GM12878 (cell line): Measurements from ENCODE around the gene AKT3.

ENCODE experiments used
- CREB1 ChIP-seq: IDR thresholded peaks from 2 replicates; pipeline ENCODE4 v1.6.1; 2012; ENCODE audit warnings: low read depth, mild to moderate bottlenecking, inconsistent platforms
- FOXK2 ChIP-seq: fragments of 450-650 bp; IDR thresholded peaks from 2 replicates; pipeline ENCODE4 v1.6.1; 2017; ENCODE audit warnings: mild to moderate bottlenecking, moderate library complexity
- IKZF2 ChIP-seq, 2 experiments: fragments of 450-650 bp; IDR thresholded peaks; 2 replicates each; pipeline ENCODE4 v1.6.1; 2017; ENCODE audit warnings: mild to moderate bottlenecking in 2 of 2, moderate library complexity in 2 of 2
- JUND ChIP-seq: IDR thresholded peaks from 2 replicates; pipeline ENCODE4 v1.6.1; 2012; ENCODE audit warnings: low read depth, mild to moderate bottlenecking, low read length, improper control_type of control experiment, moderate library complexity
- KDM1A ChIP-seq: fragments of 200-600 bp; sonication (generic); IDR thresholded peaks from 2 replicates; pipeline ENCODE4 v1.6.1; 2016; ENCODE audit warnings: borderline replicate concordance
- MTA2 ChIP-seq: fragments of 450-650 bp; IDR thresholded peaks from 2 replicates; pipeline ENCODE4 v1.6.1; 2016; ENCODE audit warnings: low read depth, mild to moderate bottlenecking, moderate library complexity
- POLR2A ChIP-seq: IDR thresholded peaks from 2 replicates; pipeline ENCODE4 v1.6.1; 2011; ENCODE audit warnings: low read depth, mild to moderate bottlenecking, low read length
- SMARCA5 ChIP-seq: fragments of 450-650 bp; IDR thresholded peaks from 2 replicates; pipeline ENCODE4 v1.6.1; 2017; ENCODE audit warnings: mild to moderate bottlenecking
- SP1 ChIP-seq: IDR thresholded peaks from one replicate; pipeline ENCODE4 v1.6.1; 2011; ENCODE audit warnings: low read depth, low read length
- SPI1 ChIP-seq: IDR thresholded peaks from 2 replicates; pipeline ENCODE4 v1.6.1; 2011; ENCODE audit warnings: low read depth, mild to moderate bottlenecking, low read length, moderate library complexity, borderline replicate concordance; ENCODE audit not compliant: insufficient read depth
- TAF1 ChIP-seq: IDR thresholded peaks from 2 replicates; pipeline ENCODE4 v1.6.1; 2011; ENCODE audit warnings: mild to moderate bottlenecking, low read depth, low read length, borderline replicate concordance
- TBL1XR1 ChIP-seq: IDR thresholded peaks from 2 replicates; pipeline ENCODE4 v1.6.1; 2012; ENCODE audit warnings: low read depth, low read length, improper control_type of control experiment
- TF ChIP-seq, protein P1 (sequence below), 3 experiments: IDR thresholded peaks in 2 of 3; conservative IDR thresholded peaks in 1 of 3; 2 replicates each; pipeline ENCODE4 v1.5.1; 2011; ENCODE audit warnings: low read depth in 3 of 3, low read length in 3 of 3, mild to moderate bottlenecking in 3 of 3, control low read depth in 2 of 3, moderate library complexity in 2 of 3, inconsistent platforms in 1 of 3, mixed read lengths in 1 of 3; ENCODE audit not compliant: control insufficient read depth in 2 of 3, insufficient read depth in 1 of 3; ENCODE audit errors: extremely low read depth in 1 of 3
- TF ChIP-seq, protein P2 (sequence below): IDR thresholded peaks from 2 replicates; pipeline ENCODE4 v1.6.1; 2011; ENCODE audit warnings: borderline replicate concordance, low read depth, mild to moderate bottlenecking, moderate library complexity, mixed read lengths, low read length; ENCODE audit not compliant: insufficient read depth; ENCODE audit errors: extremely low read length

DNA sequence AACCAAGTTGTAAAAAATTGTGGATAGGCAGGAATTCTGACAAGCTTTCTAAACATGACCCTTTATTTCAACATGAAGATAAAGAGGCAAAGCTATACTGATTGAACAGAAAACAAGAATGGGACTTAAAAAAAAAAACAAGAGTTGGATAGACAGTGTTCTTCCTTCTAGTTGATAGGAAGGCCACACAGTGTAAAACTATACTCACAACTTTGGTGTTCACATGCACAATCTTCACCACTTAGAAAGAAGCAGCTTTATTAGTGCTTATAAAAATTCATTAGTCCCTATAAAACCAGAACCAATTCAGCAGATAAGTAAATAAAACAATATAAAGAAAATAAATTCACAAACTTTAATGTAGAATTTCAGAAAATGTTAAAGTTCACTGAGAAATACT lies 101.8 kb downstream of the AKT3 start:
- no peak for TF ChIP-seq POLR2A
- TF ChIP-seq SMARCA5, result no peak
- TF ChIP-seq, protein P1, sequence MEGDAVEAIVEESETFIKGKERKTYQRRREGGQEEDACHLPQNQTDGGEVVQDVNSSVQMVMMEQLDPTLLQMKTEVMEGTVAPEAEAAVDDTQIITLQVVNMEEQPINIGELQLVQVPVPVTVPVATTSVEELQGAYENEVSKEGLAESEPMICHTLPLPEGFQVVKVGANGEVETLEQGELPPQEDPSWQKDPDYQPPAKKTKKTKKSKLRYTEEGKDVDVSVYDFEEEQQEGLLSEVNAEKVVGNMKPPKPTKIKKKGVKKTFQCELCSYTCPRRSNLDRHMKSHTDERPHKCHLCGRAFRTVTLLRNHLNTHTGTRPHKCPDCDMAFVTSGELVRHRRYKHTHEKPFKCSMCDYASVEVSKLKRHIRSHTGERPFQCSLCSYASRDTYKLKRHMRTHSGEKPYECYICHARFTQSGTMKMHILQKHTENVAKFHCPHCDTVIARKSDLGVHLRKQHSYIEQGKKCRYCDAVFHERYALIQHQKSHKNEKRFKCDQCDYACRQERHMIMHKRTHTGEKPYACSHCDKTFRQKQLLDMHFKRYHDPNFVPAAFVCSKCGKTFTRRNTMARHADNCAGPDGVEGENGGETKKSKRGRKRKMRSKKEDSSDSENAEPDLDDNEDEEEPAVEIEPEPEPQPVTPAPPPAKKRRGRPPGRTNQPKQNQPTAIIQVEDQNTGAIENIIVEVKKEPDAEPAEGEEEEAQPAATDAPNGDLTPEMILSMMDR (IDR thresholded peaks at IDR 0.05 in 2 of 3, conservative IDR thresholded peaks at IDR 0.05 in 1 of 3; ENCODE audit: control insufficient read depth in 2 of 3, extremely low read depth in 1 of 3, insufficient read depth in 1 of 3, low read depth in 3 of 3, low read length in 3 of 3), result no peak
- no peak for TF ChIP-seq MTA2
- TF ChIP-seq, protein P2, sequence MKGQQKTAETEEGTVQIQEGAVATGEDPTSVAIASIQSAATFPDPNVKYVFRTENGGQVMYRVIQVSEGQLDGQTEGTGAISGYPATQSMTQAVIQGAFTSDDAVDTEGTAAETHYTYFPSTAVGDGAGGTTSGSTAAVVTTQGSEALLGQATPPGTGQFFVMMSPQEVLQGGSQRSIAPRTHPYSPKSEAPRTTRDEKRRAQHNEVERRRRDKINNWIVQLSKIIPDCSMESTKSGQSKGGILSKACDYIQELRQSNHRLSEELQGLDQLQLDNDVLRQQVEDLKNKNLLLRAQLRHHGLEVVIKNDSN, result no peak
- TF ChIP-seq JUND, result no peak
- no peak for TF ChIP-seq KDM1A
- TF ChIP-seq SP1, result no peak
- no peak for TF ChIP-seq SPI1
- TF ChIP-seq FOXK2, result no peak
- TF ChIP-seq IKZF2 (IDR thresholded peaks at IDR 0.05), result no peak
- TF ChIP-seq TAF1, result no peak
- no peak for TF ChIP-seq CREB1
- TF ChIP-seq TBL1XR1, result no peak
